GM15510 (cell line): Measurements from ENCODE around the gene SMIM44.

Experiments used
- POLR2A ChIP-seq: IDR thresholded peaks from 3 replicates; pipeline ENCODE4 v1.6.1; 2011; ENCODE audit warnings: borderline replicate concordance; ENCODE audit not compliant: insufficient read length; ENCODE audit errors: extremely low read depth

SMIM44 gene

DNA sequence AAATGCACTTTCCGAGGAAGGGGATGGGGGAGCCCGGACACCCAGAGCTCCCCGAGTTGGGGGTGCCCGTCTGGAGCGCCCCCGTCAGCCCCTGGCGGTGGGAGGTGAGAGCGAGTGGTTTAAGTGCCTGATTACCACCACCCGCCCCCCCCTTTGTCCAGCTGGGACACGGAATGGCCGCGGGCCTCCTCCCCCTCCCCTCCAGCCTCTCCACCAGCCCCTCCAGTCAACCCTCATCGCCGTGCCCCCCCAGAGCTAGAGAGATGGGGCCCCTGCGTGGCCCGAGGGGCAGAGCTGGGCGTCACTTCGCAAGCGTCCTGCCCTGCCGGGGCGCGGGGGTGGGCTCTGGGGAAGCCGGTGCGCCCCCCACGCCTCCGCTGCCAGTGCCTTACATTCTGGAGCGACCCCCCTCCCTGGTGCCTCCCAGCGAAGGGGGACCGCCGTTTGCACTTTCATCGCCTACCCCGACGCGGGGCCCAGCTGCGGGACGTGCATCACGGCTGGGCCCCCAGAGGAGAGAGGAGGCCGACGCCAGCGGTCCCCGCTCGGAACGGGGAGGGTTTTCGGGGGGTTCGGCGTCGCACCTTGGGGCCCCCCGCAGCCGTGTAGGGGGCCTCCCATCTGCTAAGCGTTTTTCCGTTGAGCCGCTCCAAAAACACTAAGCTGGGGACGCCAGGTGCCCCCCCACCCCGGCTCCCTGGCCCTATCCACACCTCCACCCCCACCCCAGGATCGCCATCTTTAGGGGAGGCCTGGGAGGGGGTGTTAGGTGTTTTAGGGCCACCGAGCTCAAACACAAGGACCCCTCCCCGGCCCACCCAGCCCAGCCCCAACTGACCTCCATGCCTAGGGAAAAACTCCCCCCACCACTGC is 19.3 kb downstream of the SMIM44 start:
- no peak for TF ChIP-seq POLR2A

DNA sequence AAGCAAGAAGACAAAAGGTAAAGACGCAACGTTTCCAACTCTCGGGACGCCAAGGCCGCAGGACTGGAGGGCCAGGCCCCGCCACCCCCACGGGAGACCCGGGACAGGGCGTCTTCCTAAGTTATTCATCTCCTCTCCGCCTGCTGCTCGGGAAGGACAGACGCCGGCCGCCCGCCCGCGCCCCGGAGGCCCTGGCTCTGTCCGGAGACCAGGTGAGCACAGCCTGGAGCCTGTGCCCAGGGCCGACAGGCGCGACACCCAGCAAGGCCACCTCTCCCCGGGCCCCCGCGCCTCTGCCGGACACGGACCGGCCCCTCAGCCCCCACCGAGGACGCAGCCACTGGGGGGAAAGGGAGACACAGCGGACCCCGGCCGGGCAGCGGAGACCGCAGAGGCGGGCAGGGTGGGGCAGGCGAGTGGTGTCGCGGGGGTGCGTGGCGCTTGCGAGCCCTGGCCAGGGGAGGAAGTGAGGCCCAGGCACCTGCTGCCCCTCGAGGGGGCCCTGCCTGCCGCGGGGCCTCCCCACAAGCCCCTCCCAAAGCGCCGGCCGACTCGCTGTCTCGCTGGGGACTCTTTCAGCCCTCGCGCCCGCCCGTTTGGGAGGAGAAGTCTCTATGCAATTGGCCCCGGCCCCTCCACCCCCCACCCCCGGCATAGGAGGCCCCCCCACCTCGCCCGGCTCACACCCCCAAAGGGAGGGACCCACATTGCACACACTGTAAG is 20.1 kb downstream of the SMIM44 start:
- TF ChIP-seq POLR2A, result no peak

GRCh38 chr19:3459965-3460582 is 23.2 kb downstream of the SMIM44 start:
- no peak for TF ChIP-seq POLR2A

DNA sequence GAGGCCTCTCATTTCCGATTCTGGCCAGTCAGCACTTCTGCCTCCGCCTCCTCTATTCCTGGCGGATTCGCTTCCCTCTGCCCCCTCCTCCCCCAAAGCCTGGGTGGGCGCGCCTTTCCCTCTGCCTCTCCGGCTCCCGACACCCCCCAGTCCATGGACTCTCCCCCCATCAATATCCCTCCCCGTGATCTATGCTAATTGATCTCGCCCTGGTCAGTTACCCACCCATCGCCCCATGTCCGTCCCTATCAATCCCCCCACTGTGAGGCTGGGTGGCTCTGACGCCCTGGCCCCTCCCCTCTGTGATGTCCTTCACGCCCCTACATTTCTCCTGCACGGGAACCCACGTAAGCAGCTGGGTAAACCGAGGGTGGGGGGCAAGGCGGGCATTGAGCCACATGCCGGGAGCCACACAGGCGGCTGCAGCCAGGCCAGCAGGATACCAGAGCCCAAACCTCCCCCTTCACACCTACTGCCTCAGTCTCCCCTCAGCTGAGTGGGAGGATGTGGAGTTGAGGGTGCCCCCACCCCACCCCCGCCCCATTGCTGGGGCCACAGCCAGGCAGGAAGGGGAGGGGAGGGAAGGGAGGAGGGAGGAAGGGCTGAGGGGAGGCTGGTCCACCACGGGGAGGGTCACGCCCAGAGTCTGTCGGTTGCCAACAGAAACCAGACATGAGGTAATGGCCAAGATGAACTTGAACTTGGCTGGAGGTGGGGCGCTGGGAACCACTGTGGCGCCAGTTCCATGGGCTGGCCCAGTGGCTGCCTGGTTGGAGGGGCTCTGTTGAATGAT is 24.0 kb downstream of the SMIM44 start:
- TF ChIP-seq POLR2A, result no peak

DNA sequence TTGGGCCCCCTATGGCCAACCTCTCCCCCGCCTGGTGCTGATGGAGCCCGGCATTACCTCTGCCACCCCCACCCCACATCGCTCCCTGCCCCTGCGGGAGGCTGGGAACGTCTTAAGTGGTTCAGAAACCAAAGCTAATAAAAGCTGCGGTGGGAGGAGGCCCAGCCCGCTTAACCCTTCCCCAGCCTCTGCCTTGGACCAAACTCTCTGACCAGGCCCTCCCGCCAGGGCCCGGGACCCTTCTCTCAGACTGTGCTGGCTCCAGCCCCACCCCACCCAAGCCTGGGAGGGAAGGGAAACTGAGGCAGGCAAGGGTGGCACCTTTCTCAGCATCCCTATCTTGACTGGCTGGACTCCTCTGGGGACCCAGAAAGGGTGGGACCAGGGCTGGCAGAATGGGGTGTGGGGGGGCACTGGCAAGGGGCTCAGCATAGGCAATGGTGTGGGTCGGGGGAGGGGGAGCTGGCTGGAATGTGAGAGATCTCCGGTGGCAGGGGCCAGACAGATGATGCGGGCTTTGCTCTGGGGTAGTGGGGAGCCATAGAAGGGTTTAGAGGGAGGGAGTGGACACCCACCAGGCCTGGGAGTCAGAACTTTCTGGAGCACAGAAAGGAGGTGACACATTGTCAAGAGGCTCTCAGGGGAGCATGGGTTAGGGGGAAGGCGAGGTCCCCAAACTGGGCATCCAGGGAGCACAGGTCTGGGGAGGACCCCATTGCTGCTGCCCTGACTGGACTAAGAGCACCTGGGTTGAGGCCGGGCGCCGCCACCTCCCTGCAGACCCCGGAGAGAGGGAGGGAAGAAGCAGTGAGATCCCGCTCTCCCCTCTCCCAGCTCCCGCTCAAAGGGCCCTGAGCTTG is 24.8 kb downstream of the SMIM44 start:
- no peak for TF ChIP-seq POLR2A

DNA sequence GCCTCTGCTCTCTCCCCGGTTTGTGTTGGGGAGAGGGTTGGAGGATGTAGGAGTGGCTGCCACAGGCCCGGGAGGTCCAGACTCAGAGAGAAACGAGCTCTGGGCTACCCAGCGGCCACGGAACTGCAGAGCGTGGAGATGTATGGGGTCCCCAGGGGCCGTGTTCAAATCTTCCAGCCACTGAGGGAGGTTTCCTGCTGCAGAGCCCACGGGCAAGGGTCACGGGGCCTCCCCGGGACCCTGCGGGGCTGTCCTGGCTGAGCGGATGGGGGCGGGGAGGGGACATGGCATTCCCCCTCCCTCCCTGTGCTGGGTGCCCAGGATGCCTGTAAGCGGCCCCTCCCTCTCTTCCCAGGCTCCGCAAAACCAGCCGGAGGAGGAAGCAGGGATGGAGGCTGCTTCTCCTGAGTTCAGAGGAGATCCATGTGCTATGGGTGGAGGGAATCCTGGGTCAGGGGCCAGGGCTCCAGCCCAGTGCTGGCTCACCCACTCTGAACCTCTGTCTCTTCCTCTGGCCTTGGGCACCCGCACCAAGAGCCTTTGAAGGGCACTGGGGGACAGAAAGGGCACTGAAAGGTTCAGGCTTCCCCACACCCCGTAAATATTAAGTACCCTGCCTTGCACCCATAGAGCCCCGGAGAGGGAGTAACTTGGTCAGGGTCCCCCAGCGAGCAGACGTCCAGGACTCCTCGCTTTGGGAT is 25.6 kb downstream of the SMIM44 start:
- TF ChIP-seq POLR2A, result no peak

DNA sequence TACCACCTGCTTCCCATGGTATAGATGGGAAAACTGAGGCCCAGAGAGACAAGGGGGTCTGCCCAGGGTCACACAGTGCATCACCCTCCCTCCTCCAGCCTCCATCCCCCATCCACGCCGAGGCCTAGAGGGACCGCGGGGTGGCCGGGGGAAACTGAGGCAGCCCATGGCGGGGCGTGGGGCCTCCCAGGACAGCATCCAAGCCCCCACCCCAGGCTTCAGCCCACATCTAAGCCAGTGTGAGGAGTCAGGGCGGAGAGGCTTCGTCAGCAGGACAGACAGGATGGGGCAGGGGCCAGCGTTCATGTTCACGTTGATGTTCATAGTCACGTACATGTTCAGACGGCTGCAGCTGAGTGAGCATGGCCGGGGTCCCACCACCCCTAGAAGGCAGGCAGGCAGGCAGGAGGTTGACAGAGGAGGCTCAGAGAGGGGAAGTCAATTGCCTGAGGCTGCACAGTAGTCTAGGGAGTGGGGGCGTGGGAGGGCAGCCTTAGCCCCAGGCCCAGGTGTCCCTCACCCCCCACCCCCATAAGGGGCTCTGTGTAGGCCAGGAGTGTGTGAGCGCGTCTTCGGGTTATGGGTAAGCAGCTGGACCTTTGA is 26.2 kb downstream of the SMIM44 start:
- TF ChIP-seq POLR2A, result no peak

- TF ChIP-seq POLR2A, result no peak
These were observed 27.2 kb downstream of the SMIM44 start for GRCh38 chr19:3455960-3456601.

DNA sequence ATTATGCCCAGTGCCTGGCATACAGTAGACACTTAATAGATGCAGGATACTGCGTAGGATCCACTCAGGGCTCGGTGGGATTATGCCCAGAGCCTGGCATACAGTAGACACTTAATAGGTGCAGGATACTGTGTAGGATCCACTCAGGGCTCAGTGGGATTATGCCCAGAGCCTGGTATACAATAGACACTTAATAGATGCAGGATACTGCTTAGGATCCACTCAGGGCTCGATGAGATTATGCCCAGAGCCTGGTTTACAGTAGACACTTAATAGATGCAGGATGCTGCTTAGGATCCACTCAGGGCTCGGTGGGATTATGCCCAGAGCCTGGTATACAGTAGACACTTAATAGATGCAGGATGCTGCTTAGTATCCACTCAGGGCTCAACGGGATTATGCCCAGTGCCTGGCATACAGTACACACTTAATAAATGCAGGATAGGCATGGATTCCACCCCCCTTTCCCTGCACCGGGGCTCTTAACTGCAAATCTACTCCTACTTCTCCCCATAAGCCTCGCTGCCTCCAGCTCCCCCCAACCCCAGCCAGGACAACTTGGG is 27.8 kb downstream of the SMIM44 start:
- TF ChIP-seq POLR2A, result no peak

DNA sequence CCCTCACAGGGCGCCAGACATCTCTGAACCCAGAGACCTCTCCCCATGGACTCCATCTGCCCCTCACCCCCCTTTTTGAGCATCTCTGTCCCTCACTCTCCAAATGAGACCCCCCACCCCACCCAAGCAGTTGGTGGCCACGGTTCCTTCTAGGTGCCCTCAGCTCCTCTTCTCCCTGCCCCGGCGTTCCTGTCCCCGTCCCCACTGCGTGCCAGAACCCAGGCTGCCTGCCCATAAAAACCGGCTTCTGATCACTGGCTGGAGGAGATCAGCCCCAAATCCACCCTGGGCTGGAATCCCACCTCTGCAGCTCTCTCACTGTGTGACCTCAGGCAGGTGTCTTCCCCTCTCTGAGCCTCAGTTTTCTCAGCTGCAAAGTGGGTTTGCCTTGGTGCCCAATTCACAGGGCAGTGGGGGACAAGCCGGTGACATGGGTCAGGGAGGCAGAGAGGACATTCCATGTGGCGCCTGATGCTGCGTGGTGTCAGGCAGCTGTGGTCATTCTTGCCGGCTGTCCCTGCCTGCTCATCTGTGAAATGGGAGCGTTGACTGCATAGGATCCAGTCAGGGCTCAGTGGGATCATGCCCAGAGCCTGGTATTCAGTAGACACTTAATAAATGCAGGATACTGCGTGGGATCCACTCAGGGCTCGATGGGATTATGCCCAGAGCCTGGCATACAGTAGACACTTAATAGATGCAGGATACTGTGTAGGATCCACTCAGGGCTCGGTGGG is 28.4 kb downstream of the SMIM44 start:
- no peak for TF ChIP-seq POLR2A

DNA sequence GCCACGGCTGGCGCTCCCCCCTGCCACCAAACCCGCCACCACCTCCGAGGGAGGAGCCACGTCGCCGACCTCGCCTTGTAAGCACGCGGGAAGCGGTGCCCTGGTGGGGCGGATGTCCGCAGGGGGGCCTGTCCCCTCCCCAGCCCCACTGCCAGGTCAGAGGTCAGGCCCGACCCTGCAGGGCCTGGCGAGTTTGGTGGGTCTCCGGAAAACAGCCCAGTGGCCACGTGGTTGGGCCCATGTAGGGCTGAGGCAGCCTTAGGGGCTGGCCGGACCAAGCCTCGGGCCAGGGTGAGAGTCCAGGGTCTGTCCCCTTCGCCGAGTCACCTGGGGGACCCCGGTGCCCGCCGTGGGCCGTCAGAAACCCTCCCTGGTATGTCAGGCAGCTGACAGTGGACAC is 29.4 kb downstream of the SMIM44 start:
- no peak for TF ChIP-seq POLR2A
